Fibroblast of mammary gland (primary cell): ENCODE data around the gene KCNK10.

ENCODE experiments used
- DNase-seq: peaks from one replicate; pipeline ENCODE4 v3.0.0-alpha.2; 2010; ENCODE audit warnings: low read depth
- H3K4me3 ChIP-seq: 2 replicates; pipeline ENCODE4 v1.5.1; 2011; ENCODE audit warnings: low read depth, mild to moderate bottlenecking, low read length, moderate library complexity; ENCODE audit not compliant: control insufficient read depth
- CTCF ChIP-seq: conservative IDR thresholded peaks from 2 replicates; pipeline ENCODE4 v1.5.1; 2011; ENCODE audit warnings: low read depth, low read length, inconsistent platforms; ENCODE audit not compliant: control insufficient read depth, insufficient read depth

KCNK10 gene

GRCh38 chr14:88154926-88155325 lies 168.1 kb downstream of the KCNK10 start:
- no peak for TF ChIP-seq CTCF
- H3K4me3 ChIP-seq, result no peak overlapping the region
- no peak for DNase-seq

- no peak overlapping the region for H3K4me3 ChIP-seq
- TF ChIP-seq CTCF, result no peak
- no peak for DNase-seq
These were observed 168.7 kb downstream of the KCNK10 start for GRCh38 chr14:88154321-88154720.

- no peak for DNase-seq
- TF ChIP-seq CTCF, result no peak
- H3K4me3 ChIP-seq, result no peak overlapping the region
These were observed 176.0 kb downstream of the KCNK10 start for GRCh38 chr14:88146881-88147649.

- no peak for DNase-seq
- H3K4me3 ChIP-seq, result no peak overlapping the region
- no peak for TF ChIP-seq CTCF
These were observed 179.3 kb downstream of the KCNK10 start for GRCh38 chr14:88143810-88144209.

- no peak for DNase-seq
- no peak overlapping the region for H3K4me3 ChIP-seq
- TF ChIP-seq CTCF, result no peak
These were observed 180.1 kb downstream of the KCNK10 start for GRCh38 chr14:88142997-88143396.

GRCh38 chr14:88140874-88141273 lies 182.2 kb downstream of the KCNK10 start:
- DNase-seq, result no peak
- H3K4me3 ChIP-seq, result no peak overlapping the region
- TF ChIP-seq CTCF, result no peak
